ENCODE results near the gene TANC1. TPM values are rescaled to one million over a fixed set of nuclear protein-coding genes. Genes with fewer than 3 reads are reported as not detected.

Gene TANC1
- total and polyA plus RNA-seq, 2 donors (not counting 3 experiments of a cell fraction or from before 2014, with no cell fraction given) = 58.9 to 99.4 TPM

DNA sequence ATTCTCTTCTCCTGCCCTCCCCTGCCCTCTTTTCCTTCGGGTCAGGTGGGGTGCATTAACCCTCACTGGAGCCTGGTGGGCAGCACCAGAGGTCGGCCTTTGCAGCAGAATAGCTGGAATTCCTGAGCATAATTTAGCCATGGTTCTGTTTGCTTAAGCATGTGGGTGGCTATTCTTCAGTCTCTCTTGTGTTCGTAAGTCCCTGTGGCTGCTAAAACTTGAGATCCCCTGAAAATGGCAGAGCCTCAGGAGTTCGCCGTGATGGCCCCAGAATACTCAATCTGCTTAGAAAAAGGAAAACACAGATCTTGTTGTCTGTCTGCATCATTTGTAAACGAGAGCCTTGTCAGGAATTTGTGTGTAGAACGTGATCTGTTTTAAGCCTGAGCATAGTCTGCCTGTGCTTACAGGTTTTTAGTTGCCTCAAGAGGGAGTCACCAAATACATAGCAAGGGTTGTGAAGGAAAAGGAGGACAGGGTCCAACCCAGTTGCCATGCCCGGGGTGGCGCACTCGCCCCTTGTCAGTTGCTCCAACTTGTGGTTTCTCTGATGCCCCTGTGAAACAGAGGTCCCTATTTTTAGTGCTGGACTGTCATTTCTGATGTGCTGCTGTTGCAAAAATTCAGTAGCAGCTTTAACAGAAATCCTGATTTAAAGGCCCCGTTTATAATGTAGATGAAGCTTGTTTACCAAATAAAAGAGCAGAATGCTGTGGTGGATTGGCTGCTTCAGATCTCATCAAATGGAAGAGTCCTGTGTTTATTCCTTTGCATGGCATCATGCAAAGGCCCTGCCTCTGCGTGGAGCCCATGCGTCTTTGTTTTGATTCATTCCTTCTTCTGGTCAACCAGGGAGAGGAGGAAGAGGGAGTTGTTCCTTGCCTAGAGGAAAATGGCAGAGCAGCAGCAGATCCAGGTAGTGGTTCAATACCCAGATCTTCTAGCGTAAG is 243.3 kb downstream of the TANC1 start:
- Histone ChIP-seq H3K4me2 (ENCODE audit: insufficient read depth, low read length) (no peak overlapping the region), H3K9me3 (replicated peaks; ENCODE audit: control insufficient read depth, insufficient read depth, low read length) (no peaks in the 10 kb centered on the region), H3K4me3 (replicated peaks in 1 of 3; ENCODE audit: insufficient read depth in 1 of 3, low read depth in 1 of 3, low read length in 3 of 3) (no peak overlapping the region), H3K9ac (replicated peaks; ENCODE audit: extremely low read depth, insufficient read depth, low read length) (no peak overlapping the region), H3K9me1 (replicated peaks; ENCODE audit: control insufficient read depth, extremely low read depth, insufficient read depth, low read length) (no peaks in the 10 kb centered on the region), H3K36me3 (ENCODE audit: control insufficient read depth in 2 of 2, extremely low read depth in 1 of 2, insufficient read depth in 2 of 2, low read length in 2 of 2) (peaks cover 0 to 26% of the 10 kb centered on the region in 2 experiments), H3K27me3 (ENCODE audit: control insufficient read depth in 2 of 2, insufficient read depth in 2 of 2, low read length in 2 of 2) (no peaks in the 10 kb centered on the region), H3K79me2 (ENCODE audit: control insufficient read depth, insufficient read depth, low read length) (no peaks in the 10 kb centered on the region), H4K20me1 (replicated peaks; ENCODE audit: control insufficient read depth, extremely low read depth, insufficient read depth, low read length) (no peaks in the 10 kb centered on the region), H3K4me1 (ENCODE audit: control insufficient read depth, extremely low read depth, insufficient read depth, low read length) (no peaks in the 10 kb centered on the region), H3K27ac (ENCODE audit: insufficient read depth, low read depth, low read length) (no peak overlapping the region), H2AFZ (ENCODE audit: low read depth, low read length) (no peak overlapping the region)
- dilution Hi-C loops (cut with MboI; ENCODE audit: extremely low pct_ligation_motif_present, low sequenced_read_pairs) = no loop called here
- no TSS peak for BruUV-seq (replicated peaks)
- ChIA-PET CTCF (no interaction called here), POLR2A (no interaction called here)
- intact Hi-C loops (cut with micrococcal nuclease) = no loop called here
- TF ChIP-seq JUN (IDR thresholded peaks at IDR 0.05; ENCODE audit: borderline replicate concordance, insufficient read depth, insufficient read length, low read depth) (no peak), GATA2 (IDR thresholded peaks at IDR 0.05; ENCODE audit: insufficient read depth, insufficient read length, low read depth, low read length) (no peak), EZH2 (IDR thresholded peaks at IDR 0.05; ENCODE audit: borderline replicate concordance, low read depth, low read length, severe bottlenecking) (no peak), POLR2A (IDR thresholded peaks at IDR 0.05; ENCODE audit: low read depth, low read length) (no peak), FOS (IDR thresholded peaks at IDR 0.05; ENCODE audit: borderline replicate concordance, insufficient read depth, low read length) (no peak), MYC (IDR thresholded peaks at IDR 0.05; ENCODE audit: low read depth, low read length) (no peak), POLR2AphosphoS5 (IDR thresholded peaks at IDR 0.05; ENCODE audit: insufficient read depth, low read depth, low read length) (no peak)
- TF ChIP-seq, protein P1, sequence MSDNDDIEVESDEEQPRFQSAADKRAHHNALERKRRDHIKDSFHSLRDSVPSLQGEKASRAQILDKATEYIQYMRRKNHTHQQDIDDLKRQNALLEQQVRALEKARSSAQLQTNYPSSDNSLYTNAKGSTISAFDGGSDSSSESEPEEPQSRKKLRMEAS (IDR thresholded peaks at IDR 0.05; ENCODE audit: insufficient read depth, insufficient read length) = no peak
- TF ChIP-seq, protein P2, sequence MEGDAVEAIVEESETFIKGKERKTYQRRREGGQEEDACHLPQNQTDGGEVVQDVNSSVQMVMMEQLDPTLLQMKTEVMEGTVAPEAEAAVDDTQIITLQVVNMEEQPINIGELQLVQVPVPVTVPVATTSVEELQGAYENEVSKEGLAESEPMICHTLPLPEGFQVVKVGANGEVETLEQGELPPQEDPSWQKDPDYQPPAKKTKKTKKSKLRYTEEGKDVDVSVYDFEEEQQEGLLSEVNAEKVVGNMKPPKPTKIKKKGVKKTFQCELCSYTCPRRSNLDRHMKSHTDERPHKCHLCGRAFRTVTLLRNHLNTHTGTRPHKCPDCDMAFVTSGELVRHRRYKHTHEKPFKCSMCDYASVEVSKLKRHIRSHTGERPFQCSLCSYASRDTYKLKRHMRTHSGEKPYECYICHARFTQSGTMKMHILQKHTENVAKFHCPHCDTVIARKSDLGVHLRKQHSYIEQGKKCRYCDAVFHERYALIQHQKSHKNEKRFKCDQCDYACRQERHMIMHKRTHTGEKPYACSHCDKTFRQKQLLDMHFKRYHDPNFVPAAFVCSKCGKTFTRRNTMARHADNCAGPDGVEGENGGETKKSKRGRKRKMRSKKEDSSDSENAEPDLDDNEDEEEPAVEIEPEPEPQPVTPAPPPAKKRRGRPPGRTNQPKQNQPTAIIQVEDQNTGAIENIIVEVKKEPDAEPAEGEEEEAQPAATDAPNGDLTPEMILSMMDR (IDR thresholded peaks at IDR 0.05; ENCODE audit: extremely low read depth in 1 of 2, insufficient read depth in 1 of 2, low read depth in 1 of 2, low read length in 2 of 2) = no peak
- DNase-seq (ENCODE audit: low read depth, low spot score) (no peak), FAIRE-seq (no peak)
